H1 (cell line): ENCODE results near the gene TRIM28. TPM values are rescaled to one million over a fixed set of nuclear protein-coding genes. Genes with fewer than 3 reads are reported as not detected.

Source experiments
- ASH2L ChIP-seq: fragments of 200-600, 300-600 bp; sonication (generic); IDR thresholded peaks from one replicate; pipeline ENCODE4 v1.7.1; 2017; ENCODE audit warnings: low read length
- CEBPB ChIP-seq: IDR thresholded peaks from 2 replicates; pipeline ENCODE4 v1.6.1; 2012; ENCODE audit warnings: low read depth, low read length
- EP300 ChIP-seq, 2 experiments: IDR thresholded peaks; 1 replicate in 1 of 2; 2 replicates in 1 of 2; pipeline ENCODE4 v1.6.1; 2011 to 2012; ENCODE audit warnings: low read depth in 2 of 2, low read length in 2 of 2, mild to moderate bottlenecking in 2 of 2, borderline replicate concordance in 1 of 2, inconsistent platforms in 1 of 2, moderate library complexity in 1 of 2
- HDAC6 ChIP-seq: IDR thresholded peaks from one replicate; pipeline ENCODE4 v1.7.1; 2012; ENCODE audit warnings: low read depth, mild to moderate bottlenecking, inconsistent platforms, low read length, moderate library complexity
- JUN ChIP-seq: IDR thresholded peaks from 2 replicates; pipeline ENCODE4 v1.6.1; 2011; ENCODE audit warnings: low read depth, mild to moderate bottlenecking, improper control_type of control experiment, low read length
- JUND ChIP-seq: IDR thresholded peaks from 2 replicates; pipeline ENCODE4 v1.6.1; 2011; ENCODE audit warnings: mild to moderate bottlenecking, improper control_type of control experiment, low read length
- KDM4A ChIP-seq: IDR thresholded peaks from one replicate; pipeline ENCODE4 v1.7.1; 2012; ENCODE audit warnings: low read depth, mild to moderate bottlenecking, moderate library complexity, low read length, inconsistent platforms; ENCODE audit not compliant: severe bottlenecking
- KDM5A ChIP-seq: fragments of 200-600 bp; IDR thresholded peaks from 2 replicates; pipeline ENCODE4 v1.7.1; 2012; ENCODE audit warnings: mild to moderate bottlenecking, low read length, inconsistent platforms, mixed read lengths
- POU5F1 ChIP-seq: IDR thresholded peaks from 2 replicates; pipeline ENCODE4 v1.6.1; 2011; ENCODE audit warnings: low read depth, mild to moderate bottlenecking, low read length, moderate library complexity
- SIN3A ChIP-seq, 2 experiments: IDR thresholded peaks in 1 of 2; conservative IDR thresholded peaks in 1 of 2; 2 replicates each; pipeline ENCODE4 v1.6.1; 2011 to 2012; ENCODE audit warnings: low read length in 2 of 2, improper control_type of control experiment in 1 of 2, low read depth in 1 of 2, mild to moderate bottlenecking in 1 of 2
- TBP ChIP-seq: IDR thresholded peaks from 2 replicates; pipeline ENCODE4 v1.6.1; 2011; ENCODE audit warnings: low read depth, low read length, improper control_type of control experiment
- USF2 ChIP-seq: IDR thresholded peaks from 2 replicates; pipeline ENCODE4 v1.6.1; 2011; ENCODE audit warnings: low read length, improper control_type of control experiment
- YY1 ChIP-seq: IDR thresholded peaks from 2 replicates; pipeline ENCODE4 v1.6.1; 2011; ENCODE audit warnings: low read depth, mild to moderate bottlenecking, low read length
- ZNF274 ChIP-seq: IDR thresholded peaks from 2 replicates; pipeline ENCODE4 v1.7.0; 2012; ENCODE audit warnings: low read length, borderline replicate concordance; ENCODE audit errors: extremely low read depth
- polyA plus RNA-seq, 7 experiments: library from polyadenylated mRNA; depleted of rRNA in 3 of 7; stranded (reverse) in 5 of 7; unstranded in 2 of 7; fragments of >200 nt in 5 of 7; fragments of 200-250 nt in 2 of 7; gene quantifications; 1 replicate in 5 of 7; 2 replicates in 1 of 7; 4 replicates in 1 of 7; pipeline versions ENCODE4 v1.2.1 to v1.2.3, GENCODE V29; 2011 to 2013; ENCODE audit warnings: missing spikeins in 2 of 7, mixed read lengths in 2 of 7
- total RNA-seq: library from RNA; stranded (reverse); fragmentation: NEBNext Ultra II Directional; extraction: Animal tissue kit (Norgen Biotek cat#: 25700); gene quantifications from 2 replicates; pipeline ENCODE4 v1.2.1, GENCODE V29; 2021

Gene TRIM28
- total and polyA plus RNA-seq, 2 of the 8 experiments (the other 6 are each of a cell fraction or from before 2014, with no cell fraction given) = 1,433 to 1,442 TPM

GRCh38 chr19:58513694-58514563 is 29.9 kb upstream of the TRIM28 start (continued):
- TF ChIP-seq KDM5A (no peak), JUND (no peak), ZNF274 (no peak), ASH2L (peak; percentile 42), CEBPB (no peak), TBP (peak; percentile 60; the same call in 1 of the 2 replicates), USF2 (peak; percentile 39; the same call in 1 of the 2 replicates), JUN (no peak), POU5F1 (no peak), KDM4A (peak; percentile 38), HDAC6 (no peak), EP300 (IDR thresholded peaks at IDR 0.05; ENCODE audit: borderline replicate concordance in 1 of 2, low read depth in 2 of 2, low read length in 2 of 2) (peak in 1 of 2 experiments; percentile 20; a peak in 1 of 3 replicates), SIN3A (conservative IDR thresholded peaks at IDR 0.05 in 1 of 2, IDR thresholded peaks at IDR 0.05 in 1 of 2; ENCODE audit: low read depth in 1 of 2, low read length in 2 of 2) (peak in 1 of 2 experiments; percentile 35; a peak in 1 of 4 replicates), YY1 (peak; percentile 84)
